HepG2 (cell line): ENCODE results near the gene SYNJ2. TPM values are rescaled to one million over a fixed set of nuclear protein-coding genes. Genes with fewer than 3 reads are reported as not detected.

Experiments
- FOXO1 ChIP-seq: sonication (generic); formaldehyde crosslinking; IDR thresholded peaks from 2 replicates; pipeline ENCODE4 v1.4.0; 2020; ENCODE audit warnings: missing genetic modification reagents
- HBP1 ChIP-seq: IDR thresholded peaks from 2 replicates; pipeline ENCODE4 v1.6.1; 2016; ENCODE audit warnings: low read depth, control low read depth
- HNRNPH1 ChIP-seq: fragments of 200-400 bp; formaldehyde crosslinking; optimal IDR thresholded peaks from 2 replicates; pipeline ENCODE3; 2017; ENCODE audit warnings: mild to moderate bottlenecking, low read depth, low read length
- HOXA7 ChIP-seq: sonication (generic); formaldehyde crosslinking; IDR thresholded peaks from 2 replicates; pipeline ENCODE4 v1.8.1; 2022; ENCODE audit warnings: mild to moderate bottlenecking, missing genetic modification reagents, moderate library complexity
- KAT7 ChIP-seq: IDR thresholded peaks from 2 replicates; pipeline ENCODE4 v1.6.1; 2018; ENCODE audit warnings: borderline replicate concordance, missing compliant biosample characterization
- KLF11 ChIP-seq: IDR thresholded peaks from 2 replicates; pipeline ENCODE4 v1.6.1; 2016; ENCODE audit warnings: missing compliant biosample characterization
- PHF21A ChIP-seq: sonication (generic); formaldehyde crosslinking; IDR thresholded peaks from 2 replicates; pipeline ENCODE4 v1.5.0; 2020; ENCODE audit warnings: mild to moderate bottlenecking, missing genetic modification reagents
- RFX5 ChIP-seq: IDR thresholded peaks from 2 replicates; pipeline ENCODE4 v1.6.1; 2011; ENCODE audit warnings: low read depth, low read length, improper control_type of control experiment
- SIN3B ChIP-seq: fragments of 150-350 bp; IDR thresholded peaks from 2 replicates; pipeline ENCODE4 v1.6.1; 2014; ENCODE audit warnings: low read length
- SMARCC2 ChIP-seq: fragments of 450-650 bp; IDR thresholded peaks from 2 replicates; pipeline ENCODE4 v1.6.1; 2017; ENCODE audit warnings: antibody characterized with exemption, mild to moderate bottlenecking
- SP2 ChIP-seq: sonication (generic); formaldehyde crosslinking; IDR thresholded peaks from 2 replicates; pipeline ENCODE4 v1.5.1; 2020; ENCODE audit warnings: mild to moderate bottlenecking, missing genetic modification reagents
- SRSF4 ChIP-seq: fragments of 200-400 bp; formaldehyde crosslinking; IDR thresholded peaks from one replicate; pipeline ENCODE4 v1.6.1; 2018; ENCODE audit warnings: mild to moderate bottlenecking, low read depth, low read length, moderate library complexity; ENCODE audit not compliant: poor library complexity, severe bottlenecking
- ZBTB8A ChIP-seq: sonication (generic); formaldehyde crosslinking; IDR thresholded peaks from 2 replicates; pipeline ENCODE4 v1.4.0; 2020; ENCODE audit warnings: mild to moderate bottlenecking, low read depth, missing genetic modification reagents, borderline replicate concordance
- ZNF281 ChIP-seq: sonication (generic); formaldehyde crosslinking; IDR thresholded peaks from 2 replicates; pipeline ENCODE4 v1.4.0; 2020; ENCODE audit warnings: missing genetic modification reagents, borderline replicate concordance
- ZNF33B ChIP-seq: sonication (generic); formaldehyde crosslinking; IDR thresholded peaks from 2 replicates; pipeline ENCODE4 v1.5.1; 2020; ENCODE audit warnings: mild to moderate bottlenecking, missing genetic modification reagents
- ZNF720 ChIP-seq: sonication (generic); formaldehyde crosslinking; IDR thresholded peaks from 2 replicates; pipeline ENCODE4 v1.4.0; 2020; ENCODE audit warnings: missing genetic modification reagents
- ZNF790 ChIP-seq: sonication (generic); formaldehyde crosslinking; IDR thresholded peaks from 2 replicates; pipeline ENCODE4 v1.8.0; 2022; ENCODE audit warnings: missing genetic modification reagents, mild to moderate bottlenecking, borderline replicate concordance
- polyA plus RNA-seq, 8 experiments: library from polyadenylated mRNA; depleted of rRNA in 3 of 8; stranded (reverse) in 7 of 8; unstranded in 1 of 8; fragments of >200 nt; fragmentation: Illumina TruSeq in 4 of 8; extraction: Trizol in 4 of 8; gene quantifications; 2 replicates each; pipeline versions ENCODE4 v1.2.1 to v1.2.3, GENCODE V29; 2011 to 2016; ENCODE audit warnings: low read depth in 4 of 8, missing spikeins in 1 of 8, mixed read lengths in 1 of 8; ENCODE audit not compliant: insufficient read depth in 1 of 8
- total RNA-seq, 5 experiments: library from RNA; depleted of rRNA; stranded (reverse); fragments of >200 nt; fragmentation: Illumina TruSeq; extraction: Trizol; gene quantifications; 2 replicates each; pipeline ENCODE4 v1.2.3, GENCODE V29; 2016; ENCODE audit warnings: low read depth in 1 of 5
- TF ChIP-seq, protein P1 (sequence below): sonication (generic); formaldehyde crosslinking; IDR thresholded peaks from 2 replicates; pipeline ENCODE4 v1.4.0; 2020; ENCODE audit warnings: missing genetic modification reagents
- TF ChIP-seq, protein P2 (sequence below): sonication (generic); formaldehyde crosslinking; IDR thresholded peaks from 2 replicates; pipeline ENCODE4 v1.4.0; 2020; ENCODE audit warnings: missing genetic modification reagents; ENCODE audit errors: not compliant biosample characterization
- TF ChIP-seq, protein P3 (sequence below): sonication (generic); formaldehyde crosslinking; IDR thresholded peaks from 2 replicates; pipeline ENCODE4 v1.8.0; 2022; ENCODE audit warnings: mild to moderate bottlenecking, missing genetic modification reagents

The SYNJ2 gene
- total and polyA plus RNA-seq, 2 of the 13 experiments (the other 11 are each of a cell fraction or from before 2014, with no cell fraction given): 39.1 to 57.6 TPM

DNA sequence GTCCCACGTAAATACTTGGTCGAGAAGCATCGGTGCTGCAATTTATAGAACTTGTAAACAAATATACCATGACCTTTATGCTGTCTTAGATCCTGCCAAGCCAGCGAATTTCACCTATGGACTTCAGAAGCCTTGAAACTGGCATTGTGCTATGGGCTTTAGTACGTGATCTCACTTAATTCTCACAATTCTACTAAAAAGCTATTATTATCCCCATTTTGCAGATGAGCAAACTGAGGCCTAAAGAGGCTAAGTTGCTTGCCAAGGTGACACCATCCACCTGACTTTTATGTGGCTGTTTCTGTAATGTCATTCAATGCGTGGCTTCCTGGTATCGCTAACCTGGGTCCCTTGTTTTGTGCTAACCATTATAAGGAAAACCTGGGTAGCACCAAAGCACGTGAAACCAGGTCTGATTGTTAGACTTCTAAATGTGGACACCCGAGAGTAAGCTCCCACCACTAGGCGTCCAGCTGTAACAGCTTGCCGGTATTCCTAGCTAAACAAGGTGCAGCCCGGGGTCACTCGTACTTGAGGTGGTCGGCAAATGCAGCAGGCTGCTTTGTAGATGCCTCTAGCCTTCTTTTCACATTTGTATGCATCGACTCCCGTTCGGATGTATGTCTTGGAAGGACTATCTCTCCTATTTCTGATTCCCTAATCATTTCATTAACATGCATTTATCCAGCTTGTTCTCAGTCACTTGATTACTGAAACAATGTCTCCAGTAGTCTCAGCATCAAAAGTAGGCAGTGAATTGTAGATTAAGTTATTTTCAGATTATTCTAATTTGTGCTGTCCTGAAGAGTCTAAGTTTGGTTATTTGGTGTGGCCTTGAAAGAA lies 1.1 kb downstream of the SYNJ2 start (continued):
- TF ChIP-seq, protein P1, sequence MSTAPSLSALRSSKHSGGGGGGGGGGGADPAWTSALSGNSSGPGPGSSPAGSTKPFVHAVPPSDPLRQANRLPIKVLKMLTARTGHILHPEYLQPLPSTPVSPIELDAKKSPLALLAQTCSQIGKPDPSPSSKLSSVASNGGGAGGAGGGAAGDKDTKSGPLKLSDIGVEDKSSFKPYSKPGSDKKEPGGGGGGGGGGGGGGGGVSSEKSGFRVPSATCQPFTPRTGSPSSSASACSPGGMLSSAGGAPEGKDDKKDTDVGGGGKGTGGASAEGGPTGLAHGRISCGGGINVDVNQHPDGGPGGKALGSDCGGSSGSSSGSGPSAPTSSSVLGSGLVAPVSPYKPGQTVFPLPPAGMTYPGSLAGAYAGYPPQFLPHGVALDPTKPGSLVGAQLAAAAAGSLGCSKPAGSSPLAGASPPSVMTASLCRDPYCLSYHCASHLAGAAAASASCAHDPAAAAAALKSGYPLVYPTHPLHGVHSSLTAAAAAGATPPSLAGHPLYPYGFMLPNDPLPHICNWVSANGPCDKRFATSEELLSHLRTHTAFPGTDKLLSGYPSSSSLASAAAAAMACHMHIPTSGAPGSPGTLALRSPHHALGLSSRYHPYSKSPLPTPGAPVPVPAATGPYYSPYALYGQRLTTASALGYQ (CRISPR knock-in tag): no peak
- no peak for TF ChIP-seq ZNF33B (CRISPR knock-in tag)
- TF ChIP-seq, protein P2, sequence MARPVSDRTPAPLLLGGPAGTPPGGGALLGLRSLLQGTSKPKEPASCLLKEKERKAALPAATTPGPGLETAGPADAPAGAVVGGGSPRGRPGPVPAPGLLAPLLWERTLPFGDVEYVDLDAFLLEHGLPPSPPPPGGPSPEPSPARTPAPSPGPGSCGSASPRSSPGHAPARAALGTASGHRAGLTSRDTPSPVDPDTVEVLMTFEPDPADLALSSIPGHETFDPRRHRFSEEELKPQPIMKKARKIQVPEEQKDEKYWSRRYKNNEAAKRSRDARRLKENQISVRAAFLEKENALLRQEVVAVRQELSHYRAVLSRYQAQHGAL: no peak
- peak; percentile 29; the same call in 1 of the 2 replicates for TF ChIP-seq HBP1 (CRISPR knock-in tag)
- no peak for TF ChIP-seq SRSF4
- TF ChIP-seq ZNF281: no peak
- no peak for TF ChIP-seq KLF11 (CRISPR knock-in tag)
- TF ChIP-seq HOXA7 (CRISPR knock-in tag): no peak
- no peak for TF ChIP-seq RFX5
- TF ChIP-seq ZBTB8A: no peak
- 0 out of 2 replicates have a peak, but pooled peaks have one; percentile 3 for TF ChIP-seq SP2 (CRISPR knock-in tag)
- peak; percentile 25; the same call in 1 of the 2 replicates for TF ChIP-seq FOXO1
- TF ChIP-seq, protein P3, sequence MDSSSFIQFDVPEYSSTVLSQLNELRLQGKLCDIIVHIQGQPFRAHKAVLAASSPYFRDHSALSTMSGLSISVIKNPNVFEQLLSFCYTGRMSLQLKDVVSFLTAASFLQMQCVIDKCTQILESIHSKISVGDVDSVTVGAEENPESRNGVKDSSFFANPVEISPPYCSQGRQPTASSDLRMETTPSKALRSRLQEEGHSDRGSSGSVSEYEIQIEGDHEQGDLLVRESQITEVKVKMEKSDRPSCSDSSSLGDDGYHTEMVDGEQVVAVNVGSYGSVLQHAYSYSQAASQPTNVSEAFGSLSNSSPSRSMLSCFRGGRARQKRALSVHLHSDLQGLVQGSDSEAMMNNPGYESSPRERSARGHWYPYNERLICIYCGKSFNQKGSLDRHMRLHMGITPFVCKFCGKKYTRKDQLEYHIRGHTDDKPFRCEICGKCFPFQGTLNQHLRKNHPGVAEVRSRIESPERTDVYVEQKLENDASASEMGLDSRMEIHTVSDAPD (CRISPR knock-in tag): no peak
- no peak for TF ChIP-seq HNRNPH1
- peak; percentile 63; the same call in 1 of the 2 replicates for TF ChIP-seq PHF21A (CRISPR knock-in tag)
- peak; percentile 87 for TF ChIP-seq KAT7 (CRISPR knock-in tag)
- no peak for TF ChIP-seq SIN3B
- 0 out of 2 replicates have a peak, but pooled peaks have one; percentile 71 for TF ChIP-seq ZNF790 (CRISPR knock-in tag)
- no peak for TF ChIP-seq SMARCC2
- no peak for TF ChIP-seq ZNF720
